ENCODE measurements around the gene DACH1. TPM values are rescaled to one million over a fixed set of nuclear protein-coding genes. Genes with fewer than 3 reads are reported as not detected.

DACH1 gene
- polyA plus RNA-seq, 3 donors = 101 to 114 (median 109) TPM

DNA sequence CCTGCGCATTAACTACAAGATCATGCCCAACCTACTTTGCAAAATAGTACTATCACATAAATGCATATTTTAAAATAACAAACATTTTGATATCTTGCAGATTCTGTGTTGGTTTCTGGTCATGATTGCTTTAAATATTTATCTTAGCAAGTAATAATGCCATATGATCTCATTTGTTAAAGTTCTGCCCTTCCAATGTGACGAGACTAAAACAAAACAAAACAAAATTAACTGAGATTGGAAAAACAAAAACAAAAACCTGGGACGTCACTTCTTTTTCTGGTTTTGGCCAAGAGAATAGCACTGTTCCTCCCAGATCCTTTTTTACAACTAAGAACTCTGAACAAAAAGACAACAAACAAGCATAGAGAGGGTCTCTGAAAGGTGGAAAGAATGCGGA is 436.3 kb downstream of the DACH1 start:
- no peak for DNase-seq (ENCODE audit: extremely low read depth in 1 of 11, low read depth in 9 of 11, low spot score in 4 of 11)

DNA sequence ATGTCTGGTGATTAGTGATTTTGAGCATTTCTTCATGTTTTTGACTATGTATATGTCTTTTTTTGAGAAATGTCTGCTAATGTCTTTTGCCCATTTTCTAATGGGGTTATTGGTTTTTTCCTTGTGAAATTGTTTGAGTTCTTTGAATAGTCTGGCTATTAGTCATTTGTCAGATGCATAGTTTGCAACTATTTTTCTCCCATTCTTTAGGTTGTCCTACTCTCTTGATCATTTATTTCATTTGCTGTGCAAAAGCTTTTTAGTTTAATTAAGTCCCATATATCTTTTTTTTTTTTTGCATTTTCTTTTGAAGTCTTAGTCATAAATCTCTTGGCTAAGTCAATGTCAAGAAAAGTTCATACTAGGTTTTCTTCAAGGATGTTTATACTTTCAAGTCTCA is 449.8 kb downstream of the DACH1 start:
- no peak for DNase-seq (ENCODE audit: extremely low read depth in 1 of 11, low read depth in 9 of 11, low spot score in 4 of 11)

GRCh38 chr13:71412231-71412630 is 454.8 kb downstream of the DACH1 start:
- no peak for DNase-seq (ENCODE audit: extremely low read depth in 1 of 11, low read depth in 9 of 11, low spot score in 4 of 11)

DNA sequence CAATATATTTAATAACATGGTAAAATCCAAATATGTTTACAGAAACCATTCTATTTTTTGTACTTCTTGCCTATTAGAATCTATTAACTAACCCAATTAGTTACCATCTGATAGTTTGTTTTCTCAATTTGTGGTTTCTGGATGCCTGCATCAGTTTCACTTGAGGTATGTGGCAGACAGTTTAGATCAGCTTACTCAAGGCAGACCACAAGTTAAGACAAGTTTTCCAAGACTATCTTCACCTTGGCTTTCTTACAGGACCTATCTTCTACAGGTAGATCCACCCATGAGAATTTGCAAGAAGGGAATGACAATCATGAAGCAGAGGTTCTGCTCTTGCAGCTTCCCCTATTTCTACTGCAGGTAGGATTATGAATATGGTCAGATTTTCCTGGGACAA is 458.6 kb downstream of the DACH1 start:
- no peak for DNase-seq (ENCODE audit: extremely low read depth in 1 of 11, low read depth in 9 of 11, low spot score in 4 of 11)

DNA sequence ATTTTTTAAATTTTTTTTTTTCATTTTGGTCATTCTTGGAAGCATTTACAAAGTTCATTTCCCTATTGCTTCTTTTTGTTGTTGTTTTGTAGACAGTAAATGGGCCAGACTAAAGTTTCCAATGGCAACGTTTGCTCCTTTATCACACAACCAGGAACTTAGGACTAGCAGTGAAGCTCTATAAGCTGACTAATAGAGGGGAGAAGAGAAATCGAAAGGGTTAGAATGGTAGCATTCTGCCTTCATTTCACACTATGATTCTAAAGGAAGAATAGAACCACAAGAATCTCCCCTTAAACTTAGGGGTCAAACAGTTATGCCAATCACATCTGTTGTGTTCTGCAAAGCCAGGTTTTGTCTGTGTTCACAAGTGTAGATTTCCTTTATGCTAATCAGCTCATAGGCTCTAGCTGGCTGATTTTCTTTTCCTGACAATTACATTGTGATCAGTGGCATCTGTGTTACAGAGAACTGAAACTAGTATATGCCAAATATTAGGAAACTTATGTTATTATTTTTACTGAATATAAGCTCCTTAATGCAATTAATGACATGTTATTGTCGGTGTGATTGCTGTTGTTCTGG is 467.3 kb downstream of the DACH1 start:
- no peak for DNase-seq (ENCODE audit: extremely low read depth in 1 of 11, low read depth in 9 of 11, low spot score in 4 of 11)

GRCh38 chr13:71396149-71396548 is 470.9 kb downstream of the DACH1 start:
- no peak for DNase-seq (ENCODE audit: extremely low read depth in 1 of 11, low read depth in 9 of 11, low spot score in 4 of 11)

DNA sequence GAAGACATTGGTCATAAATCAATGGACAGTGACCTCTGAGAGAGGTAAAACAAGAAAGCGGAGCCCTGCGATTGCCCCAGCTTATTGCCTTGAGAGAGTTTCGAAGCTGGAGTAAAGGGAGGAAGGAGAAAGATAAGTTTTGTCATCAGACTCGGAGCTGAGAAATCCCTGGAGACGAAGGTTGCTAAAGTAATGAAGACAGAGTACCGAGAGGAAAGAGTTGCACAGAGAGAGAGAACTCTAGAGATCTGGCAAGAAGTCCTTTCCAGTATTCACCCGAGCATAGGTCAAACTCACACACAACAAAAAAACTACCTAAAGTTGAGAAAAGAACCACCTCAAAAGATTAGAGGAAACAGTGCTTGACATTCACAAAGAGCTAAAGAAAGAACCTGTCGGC is 472.0 kb downstream of the DACH1 start:
- no peak for DNase-seq (ENCODE audit: extremely low read depth in 1 of 11, low read depth in 9 of 11, low spot score in 4 of 11)

- no peak for DNase-seq (ENCODE audit: extremely low read depth in 1 of 11, low read depth in 9 of 11, low spot score in 4 of 11)
Observed at GRCh38 chr13:71394176-71394575, 472.8 kb downstream of the DACH1 start.
